Duodenal mucosa (tissue), 2 donors: ENCODE data around the gene P3H2.

Experiments used
- H3K27ac ChIP-seq: one replicate; pipeline ENCODE4 v1.7.0; 2013; ENCODE audit warnings: low read depth, low read length
- H3K27me3 ChIP-seq, 2 donors: one replicate each; pipeline ENCODE4 v1.7.0; 2013; ENCODE audit warnings: low read length in 2 of 2, control low read depth in 1 of 2; ENCODE audit not compliant: insufficient read depth in 2 of 2, control insufficient read depth in 1 of 2
- H3K36me3 ChIP-seq, 2 donors: one replicate each; pipeline ENCODE4 v1.7.0; 2013; ENCODE audit warnings: low read length in 2 of 2, control low read depth in 1 of 2; ENCODE audit not compliant: insufficient read depth in 2 of 2, control insufficient read depth in 1 of 2
- H3K4me1 ChIP-seq, 2 donors: one replicate each; pipeline ENCODE4 v1.7.0; 2013; ENCODE audit warnings: low read length in 2 of 2, control low read depth in 1 of 2; ENCODE audit not compliant: insufficient read depth in 2 of 2, control insufficient read depth in 1 of 2
- H3K4me3 ChIP-seq, 2 donors: one replicate each; pipeline ENCODE4 v1.7.0; 2013; ENCODE audit warnings: low read length in 2 of 2, low read depth in 1 of 2
- H3K9ac ChIP-seq, 2 donors: one replicate each; pipeline ENCODE4 v1.7.0; 2013; ENCODE audit warnings: low read length in 2 of 2, low read depth in 1 of 2
- H3K9me3 ChIP-seq, 2 donors: one replicate each; pipeline ENCODE4 v1.7.0; 2013; ENCODE audit warnings: low read length in 2 of 2, control low read depth in 1 of 2; ENCODE audit not compliant: control insufficient read depth in 1 of 2

Gene P3H2

DNA sequence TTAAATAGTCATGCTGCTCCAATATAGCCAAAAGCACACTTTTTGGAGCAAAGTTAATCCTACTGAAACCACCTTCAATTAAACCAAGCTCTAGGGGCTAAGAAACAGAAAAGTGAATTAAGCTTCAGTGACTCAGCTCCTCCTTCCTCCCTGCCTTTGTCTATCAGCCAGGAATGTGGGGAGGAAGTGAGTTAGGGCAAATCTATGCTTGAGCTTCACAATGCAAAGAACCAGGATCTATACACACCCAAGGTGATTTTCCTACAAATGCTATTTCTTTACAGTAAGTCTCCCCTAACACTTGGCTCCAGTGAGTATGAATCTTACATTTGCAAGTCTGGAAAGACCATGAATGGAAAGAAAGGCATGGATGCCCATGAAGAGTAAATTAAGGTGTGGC, 212.1 kb downstream of the P3H2 start:
- no peak overlapping the region for H3K9ac ChIP-seq
- H3K4me3 ChIP-seq, result no peak overlapping the region
- no peaks in the 10 kb centered on the region for H3K9me3 ChIP-seq
- H3K27ac ChIP-seq, result no peak overlapping the region
- H3K36me3 ChIP-seq, result no peaks in the 10 kb centered on the region
- H3K4me1 ChIP-seq, result peaks cover 0 to 3% of the 10 kb centered on the region in 2 donors
- H3K27me3 ChIP-seq, result no peaks in the 10 kb centered on the region

DNA sequence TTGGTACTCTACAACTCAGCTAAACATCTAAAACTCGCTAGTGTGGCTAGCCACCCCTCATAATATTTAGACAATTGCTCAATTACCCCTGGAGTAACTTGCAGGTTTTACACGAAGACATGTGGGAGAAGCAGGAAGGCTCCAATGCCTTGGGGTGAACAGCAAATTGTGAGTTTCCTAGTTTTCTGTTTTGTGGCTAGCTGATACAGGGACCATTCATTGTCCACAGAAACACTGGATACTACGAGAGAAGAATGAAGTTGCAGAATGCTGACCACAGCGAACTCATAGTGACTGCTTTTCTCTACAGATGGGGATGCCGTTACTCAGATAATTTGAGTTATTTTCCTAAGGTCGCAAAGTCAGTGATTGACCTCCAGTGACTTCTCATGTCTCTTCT, 212.9 kb downstream of the P3H2 start:
- Histone ChIP-seq H3K9ac (no peak overlapping the region), H3K4me3 (no peak overlapping the region), H3K9me3 (no peaks in the 10 kb centered on the region), H3K4me1 (peaks cover 0 to 3% of the 10 kb centered on the region in 2 donors), H3K27ac (no peak overlapping the region), H3K36me3 (no peaks in the 10 kb centered on the region), H3K27me3 (no peaks in the 10 kb centered on the region)
